GM19025 (cell line): ENCODE results near the gene THSD4.

Experiments used
- ATAC-seq: cut with Tn5 transposase; IDR thresholded peaks from one replicate; pipeline ENCODE4 v1.9.1; 2021; ENCODE audit warnings: mild to moderate bottlenecking, low read depth, moderate library complexity; ENCODE audit not compliant: unreplicated experiment

THSD4 gene

GRCh38 chr15:71779073-71779797 is 664.0 kb downstream of the THSD4 start:
- no peak for ATAC-seq

- no peak for ATAC-seq
These were observed 665.1 kb downstream of the THSD4 start for GRCh38 chr15:71780115-71780976.

GRCh38 chr15:71781179-71781964 is 666.1 kb downstream of the THSD4 start:
- no peak for ATAC-seq

GRCh38 chr15:71781965-71782265 is 666.6 kb downstream of the THSD4 start:
- no peak for ATAC-seq

- no peak for ATAC-seq
These were observed 667.3 kb downstream of the THSD4 start for GRCh38 chr15:71782422-71783165.

- ATAC-seq = no peak
These were observed 669.4 kb downstream of the THSD4 start for GRCh38 chr15:71784719-71785118.

- no peak for ATAC-seq
These were observed 670.7 kb downstream of the THSD4 start for GRCh38 chr15:71785996-71786395.

- no peak for ATAC-seq
These were observed 671.4 kb downstream of the THSD4 start for GRCh38 chr15:71786673-71787072.

- ATAC-seq = no peak
These were observed 673.6 kb downstream of the THSD4 start for GRCh38 chr15:71788646-71789579.

GRCh38 chr15:71789616-71790015 is 674.3 kb downstream of the THSD4 start:
- no peak for ATAC-seq

- ATAC-seq = no peak
These were observed 674.8 kb downstream of the THSD4 start for GRCh38 chr15:71790081-71790480.

GRCh38 chr15:71791975-71792374 is 676.7 kb downstream of the THSD4 start:
- ATAC-seq = no peak

GRCh38 chr15:71792521-71792920 is 677.2 kb downstream of the THSD4 start:
- ATAC-seq = no peak

GRCh38 chr15:71798641-71799040 is 683.4 kb downstream of the THSD4 start:
- no peak for ATAC-seq

GRCh38 chr15:71800190-71800589 is 684.9 kb downstream of the THSD4 start:
- ATAC-seq = no peak

GRCh38 chr15:71800835-71801745 is 685.8 kb downstream of the THSD4 start:
- ATAC-seq = no peak

GRCh38 chr15:71801935-71802655 is 686.8 kb downstream of the THSD4 start:
- ATAC-seq = no peak

GRCh38 chr15:71802770-71803169 is 687.5 kb downstream of the THSD4 start:
- ATAC-seq = no peak
